Body of pancreas (tissue), 4 donors: ENCODE data around the gene PTPRF. TPM values are rescaled to one million over a fixed set of nuclear protein-coding genes. Genes with fewer than 3 reads are reported as not detected.

Experiments used
- ATAC-seq: fragments of 150-250 bp; one replicate; pipeline ENCODE4 v1.9.1; 2016
- DNase-seq, 4 donors: peaks; one replicate each; pipeline ENCODE4 v3.0.0-alpha.2; 2019
- H3K27ac ChIP-seq, 4 donors: fragments of 200-600 bp; sonication (generic); 1 replicate in 3 of 4; 2 replicates in 1 of 4; pipeline versions ENCODE4 v1.5.1 to v1.6.1; 2016 to 2019; ENCODE audit warnings: mild to moderate bottlenecking in 1 of 4, mixed read lengths in 1 of 4, moderate library complexity in 1 of 4
- H3K27me3 ChIP-seq, 2 donors: fragments of 200-600 bp; sonication (generic); one replicate each; pipeline ENCODE4 v1.6.0; 2016; ENCODE audit warnings: mild to moderate bottlenecking in 1 of 2
- H3K36me3 ChIP-seq, 2 donors: fragments of 200-600 bp; sonication (generic); replicated peaks in 1 of 2; 2 replicates each; pipeline ENCODE4 v1.5.1; 2016; ENCODE audit warnings: low read depth in 2 of 2; ENCODE audit not compliant: insufficient read depth in 1 of 2
- H3K4me1 ChIP-seq: fragments of 200-600 bp; sonication (generic); one replicate; pipeline ENCODE4 v1.6.0; 2016
- H3K4me3 ChIP-seq, 2 donors: fragments of 200-600 bp; sonication (generic); 1 replicate in 1 of 2; 2 replicates in 1 of 2; pipeline ENCODE4 v1.5.1; 2016 to 2019
- H3K9me3 ChIP-seq, 3 donors: fragments of 200-600 bp; sonication (generic); 1 replicate in 2 of 3; 2 replicates in 1 of 3; pipeline ENCODE4 v1.5.1; 2016
- CTCF ChIP-seq, 7 experiments: fragments of 450-650 bp in 4 of 7; fragments of 200-600 bp in 3 of 7; sonication (generic) in 3 of 7; IDR thresholded peaks; one replicate each; pipeline ENCODE4 v1.5.1; 2016 to 2019; ENCODE audit warnings: antibody characterized with exemption in 7 of 7
- POLR2A ChIP-seq, 3 donors: fragments of 450-650 bp; IDR thresholded peaks; one replicate each; pipeline ENCODE4 v1.6.1; 2016; ENCODE audit warnings: antibody characterized with exemption in 3 of 3, mild to moderate bottlenecking in 2 of 3
- WGBS, 2 donors: methylation state at CpG; one replicate each; pipeline ENCODE4 v1.1.5; 2017; 5-methylcytosine and 5-hydroxymethylcytosine counted together
- intact Hi-C: fragments of 100-400 bp; cut with DNase I; formaldehyde crosslinking; loops from one replicate; pipeline ENCODE4 v1.15.1; 2023
- total RNA-seq, 2 donors: library from RNA; depleted of rRNA; stranded (reverse); fragments of >200 nt; gene quantifications; one replicate each; pipeline ENCODE4 v1.1.0, GENCODE V29; 2016

PTPRF gene
- total RNA-seq, 2 donors from 2014 or later, result 81.7 to 89.0 TPM

DNA sequence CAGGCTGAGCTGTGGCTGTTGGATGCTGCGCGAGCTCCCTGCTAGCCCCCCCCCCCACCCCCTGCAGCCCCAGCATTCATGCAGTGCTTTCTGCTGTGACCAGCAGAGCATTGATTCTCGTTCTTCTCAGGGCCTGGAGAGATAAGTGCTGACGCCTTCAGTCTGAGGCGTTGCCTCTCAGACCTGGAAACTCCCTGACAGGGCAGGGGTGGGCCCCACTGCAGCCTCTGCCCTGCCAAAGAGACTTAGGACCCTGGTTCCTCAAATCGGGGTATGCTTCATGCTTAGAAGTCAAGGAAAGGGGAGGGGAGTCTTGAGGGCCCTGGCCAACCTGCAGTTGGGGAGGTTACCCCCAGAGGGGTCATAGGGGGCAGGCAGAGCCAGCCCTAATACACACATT, 38.5 kb downstream of the PTPRF start:
- Histone ChIP-seq H3K4me3 (no peak overlapping the region), H3K4me1 (peaks cover 24% of the 10 kb centered on the region), H3K27me3 (no peaks in the 10 kb centered on the region), H3K27ac (no peak overlapping the region), H3K9me3 (no peaks in the 10 kb centered on the region), H3K36me3 (peaks cover 0 to 7% of the 10 kb centered on the region in 2 donors)
- intact Hi-C loops, result no loop called here
- 43 to 56% methylated on average over 1 to 6 of the region's 6 CpGs for WGBS, 2 donors
- ATAC-seq (no peak), DNase-seq (no peak)
- TF ChIP-seq POLR2A (IDR thresholded peaks at IDR 0.05) (no peak), CTCF (IDR thresholded peaks at IDR 0.05) (no peak)

GRCh38 chr1:43570277-43570676, 39.6 kb downstream of the PTPRF start:
- TF ChIP-seq CTCF (IDR thresholded peaks at IDR 0.05) (no peak), POLR2A (IDR thresholded peaks at IDR 0.05) (no peak)
- Histone ChIP-seq H3K9me3 (no peaks in the 10 kb centered on the region), H3K4me3 (no peak overlapping the region), H3K27me3 (no peaks in the 10 kb centered on the region), H3K27ac (no peak overlapping the region), H3K4me1 (peaks cover 13% of the 10 kb centered on the region), H3K36me3 (peaks cover 0 to 7% of the 10 kb centered on the region in 2 donors)
- ATAC-seq, result no peak
- 64 to 70% methylated on average over 6 to 9 of the region's 9 CpGs for WGBS, 2 donors
- intact Hi-C loops, result loop anchor here (5.0 kb wide), 1 partner anchor 43 kb away; no protein-coding TSS in a partner anchor
- no peak for DNase-seq

- 82 to 85% methylated on average over 12 to 14 of the region's 14 CpGs for WGBS, 2 donors
- DNase-seq, result no peak
- H3K27ac ChIP-seq, result no peak overlapping the region
- H3K4me1 ChIP-seq, result peaks cover 9% of the 10 kb centered on the region
- no peaks in the 10 kb centered on the region for H3K27me3 ChIP-seq
- H3K36me3 ChIP-seq, result peaks cover 0 to 7% of the 10 kb centered on the region in 2 donors
- ATAC-seq, result no peak
- TF ChIP-seq CTCF (IDR thresholded peaks at IDR 0.05) (no peak), POLR2A (IDR thresholded peaks at IDR 0.05) (no peak)
- H3K4me3 ChIP-seq, result no peak overlapping the region
- intact Hi-C loops, result loop anchor here (5.0 kb wide), 1 partner anchor 43 kb away; no protein-coding TSS in a partner anchor
- no peaks in the 10 kb centered on the region for H3K9me3 ChIP-seq
Measured at GRCh38 chr1:43570715-43571114, 40.0 kb downstream of the PTPRF start.

- H3K9me3 ChIP-seq, result no peaks in the 10 kb centered on the region
- intact Hi-C loops, result loop anchor here (5.0 kb wide), 1 partner anchor 45 kb away; no protein-coding TSS in a partner anchor
- ATAC-seq (no peak), DNase-seq (no peak)
- no peaks in the 10 kb centered on the region for H3K4me1 ChIP-seq
- peaks cover 0 to 9% of the 10 kb centered on the region in 2 donors for H3K36me3 ChIP-seq
- no peak for TF ChIP-seq POLR2A (IDR thresholded peaks at IDR 0.05)
- TF ChIP-seq CTCF (IDR thresholded peaks at IDR 0.05), result no peak
- 56 to 59% methylated on average over 2 of the region's 2 CpGs for WGBS, 2 donors
- no peaks in the 10 kb centered on the region for H3K27me3 ChIP-seq
- no peak overlapping the region for H3K4me3 ChIP-seq
- no peak overlapping the region for H3K27ac ChIP-seq
Measured at GRCh38 chr1:43572084-43572483, 41.4 kb downstream of the PTPRF start.

- Histone ChIP-seq H3K4me1 (no peaks in the 10 kb centered on the region), H3K4me3 (no peak overlapping the region), H3K36me3 (peaks cover 0 to 9% of the 10 kb centered on the region in 2 donors), H3K9me3 (no peaks in the 10 kb centered on the region), H3K27me3 (no peaks in the 10 kb centered on the region), H3K27ac (no peak overlapping the region)
- intact Hi-C loops, result loop anchor here (5.0 kb wide), 1 partner anchor 45 kb away; no protein-coding TSS in a partner anchor
- ATAC-seq (no peak), DNase-seq (no peak)
- no peak for TF ChIP-seq POLR2A (IDR thresholded peaks at IDR 0.05)
- TF ChIP-seq CTCF (IDR thresholded peaks at IDR 0.05), result no peak
- 87 to 95% methylated on average over 7 to 9 of the region's 9 CpGs for WGBS, 2 donors
Measured at GRCh38 chr1:43572538-43572937, 41.9 kb downstream of the PTPRF start.
